Caco-2 (cell line): Measurements from ENCODE around the gene MRPL58. TPM values are rescaled to one million over a fixed set of nuclear protein-coding genes. Genes with fewer than 3 reads are reported as not detected.

Experiments
- BruUV-seq: library from RNA; stranded (reverse); fragments of 400-500 nt; replicated peaks from 2 replicates; lab custom pipeline; 2021; lab: Mats Ljungman, UMichigan
- CTCF ChIA-PET: fragments of 300-600 bp; sonication (Branson Sonifier 250); formaldehyde crosslinking; loops from one replicate; lab custom pipeline; 2022; ENCODE audit warnings: antibody characterized with exemption; lab: Charles Lee
- POLR2A ChIA-PET: fragments of 300-600 bp; sonication (Branson Sonifier 250); formaldehyde crosslinking; loops from one replicate; lab custom pipeline; 2022; ENCODE audit warnings: antibody characterized with exemption; lab: Charles Lee
- DNase-seq, 2 experiments: peaks; one replicate each; pipeline versions ENCODE4 v3.0.0 to v3.0.0-alpha.2; 2020 to 2022
- H3K27me3 ChIP-seq: replicated peaks from 2 replicates; pipeline ENCODE4 v1.6.0; 2011; ENCODE audit warnings: low read length; ENCODE audit not compliant: control insufficient read depth, insufficient read depth
- H3K36me3 ChIP-seq: 2 replicates; pipeline ENCODE4 v1.5.1; 2011; ENCODE audit warnings: low read length; ENCODE audit not compliant: control insufficient read depth, insufficient read depth
- H3K4me1 ChIP-seq: fragments of 250-450 bp; sonication (Bioruptor Pico); 2 replicates; pipeline ENCODE4 v1.5.1; 2020; ENCODE audit warnings: mild to moderate bottlenecking
- H3K4me3 ChIP-seq: 2 replicates; pipeline ENCODE4 v1.5.1; 2011; ENCODE audit warnings: low read depth, mild to moderate bottlenecking, control low read depth, low read length
- H3K9me3 ChIP-seq: fragments of 250-450 bp; sonication (Bioruptor Pico); 2 replicates; pipeline ENCODE4 v1.5.1; 2020; ENCODE audit warnings: mild to moderate bottlenecking, moderate library complexity
- H3K27ac Mint-ChIP-seq: one replicate; pipeline ENCODE4 v1.8.0; 2022; ENCODE audit warnings: mixed read lengths; ENCODE audit not compliant: unreplicated experiment
- H3K27me3 Mint-ChIP-seq: one replicate; pipeline ENCODE4 v1.8.0; 2022; ENCODE audit warnings: mixed read lengths; ENCODE audit not compliant: insufficient read depth, unreplicated experiment
- H3K36me3 Mint-ChIP-seq: one replicate; pipeline ENCODE4 v1.8.0; 2022; ENCODE audit warnings: mild to moderate bottlenecking, mixed read lengths; ENCODE audit not compliant: insufficient read depth, unreplicated experiment
- H3K4me1 Mint-ChIP-seq: one replicate; pipeline ENCODE4 v1.8.0; 2022; ENCODE audit warnings: low read depth, mixed read lengths; ENCODE audit not compliant: unreplicated experiment
- H3K4me3 Mint-ChIP-seq: one replicate; pipeline ENCODE4 v1.8.0; 2022; ENCODE audit warnings: mild to moderate bottlenecking, moderate library complexity, mixed read lengths; ENCODE audit not compliant: unreplicated experiment
- H3K9me3 Mint-ChIP-seq: one replicate; pipeline ENCODE4 v1.8.0; 2022; ENCODE audit warnings: mixed read lengths; ENCODE audit not compliant: unreplicated experiment
- intact Hi-C: fragments of 100-400 bp; cut with micrococcal nuclease; formaldehyde crosslinking; loops from one replicate; pipeline ENCODE4 v1.10.0; 2022; ENCODE audit not compliant: unreplicated experiment
- total RNA-seq: library from RNA; stranded (reverse); gene quantifications from 2 replicates; pipeline ENCODE4 v1.2.3, GENCODE V29; 2022
- TF ChIP-seq, protein P1 (sequence below), 2 experiments: fragments of 200-600 bp in 1 of 2; IDR thresholded peaks; 1 replicate in 1 of 2; 2 replicates in 1 of 2; pipeline versions ENCODE4 v1.5.1 to v1.8.0; 2011 to 2022; ENCODE audit warnings: antibody characterized with exemption in 1 of 2, control low read depth in 1 of 2, inconsistent platforms in 1 of 2, low read depth in 1 of 2, low read length in 1 of 2, mild to moderate bottlenecking in 1 of 2, moderate library complexity in 1 of 2; ENCODE audit not compliant: insufficient read depth in 1 of 2, severe bottlenecking in 1 of 2, unreplicated experiment in 1 of 2

MRPL58 gene
- total RNA-seq, 1 experiment from 2014 or later: 61.0 TPM

GRCh38 chr17:75061055-75061438 is 48.6 kb downstream of the MRPL58 start:
- no peak overlapping the region for H3K4me3 Mint-ChIP-seq
- H3K27me3 Mint-ChIP-seq: no peaks in the 10 kb centered on the region
- POLR2A ChIA-PET: no interaction called here
- Histone ChIP-seq H3K4me3 (no peak overlapping the region), H3K9me3 (no peaks in the 10 kb centered on the region), H3K4me1 (0 out of 2 replicates have a peak, but pooled peaks cover 9% of the 10 kb centered on the region), H3K36me3 (peaks cover 5% of the 10 kb centered on the region), H3K27me3 (no peaks in the 10 kb centered on the region)
- no peak for DNase-seq
- TF ChIP-seq, protein P1, sequence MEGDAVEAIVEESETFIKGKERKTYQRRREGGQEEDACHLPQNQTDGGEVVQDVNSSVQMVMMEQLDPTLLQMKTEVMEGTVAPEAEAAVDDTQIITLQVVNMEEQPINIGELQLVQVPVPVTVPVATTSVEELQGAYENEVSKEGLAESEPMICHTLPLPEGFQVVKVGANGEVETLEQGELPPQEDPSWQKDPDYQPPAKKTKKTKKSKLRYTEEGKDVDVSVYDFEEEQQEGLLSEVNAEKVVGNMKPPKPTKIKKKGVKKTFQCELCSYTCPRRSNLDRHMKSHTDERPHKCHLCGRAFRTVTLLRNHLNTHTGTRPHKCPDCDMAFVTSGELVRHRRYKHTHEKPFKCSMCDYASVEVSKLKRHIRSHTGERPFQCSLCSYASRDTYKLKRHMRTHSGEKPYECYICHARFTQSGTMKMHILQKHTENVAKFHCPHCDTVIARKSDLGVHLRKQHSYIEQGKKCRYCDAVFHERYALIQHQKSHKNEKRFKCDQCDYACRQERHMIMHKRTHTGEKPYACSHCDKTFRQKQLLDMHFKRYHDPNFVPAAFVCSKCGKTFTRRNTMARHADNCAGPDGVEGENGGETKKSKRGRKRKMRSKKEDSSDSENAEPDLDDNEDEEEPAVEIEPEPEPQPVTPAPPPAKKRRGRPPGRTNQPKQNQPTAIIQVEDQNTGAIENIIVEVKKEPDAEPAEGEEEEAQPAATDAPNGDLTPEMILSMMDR (IDR thresholded peaks at IDR 0.05; ENCODE audit: insufficient read depth in 1 of 2, low read depth in 1 of 2, low read length in 1 of 2, severe bottlenecking in 1 of 2, unreplicated experiment in 1 of 2): no peak
- H3K36me3 Mint-ChIP-seq: peaks cover 65% of the 10 kb centered on the region
- H3K4me1 Mint-ChIP-seq: peaks cover 9% of the 10 kb centered on the region
- no peaks in the 10 kb centered on the region for H3K9me3 Mint-ChIP-seq
- no TSS peak for BruUV-seq
- CTCF ChIA-PET: interaction anchor here (0.5 to 2.6 kb wide), 4 partner anchors 49 to 794 kb away, joined by 4 to 31 read pairs (median 12); partner anchors contain the start of genes ARMC7 and WBP2
- H3K27ac Mint-ChIP-seq: no peak overlapping the region
- intact Hi-C loops: no loop called here

GRCh38 chr17:75061618-75062017 is 49.1 kb downstream of the MRPL58 start:
- Histone ChIP-seq H3K36me3 (peaks cover 5% of the 10 kb centered on the region), H3K4me1 (0 out of 2 replicates have a peak, but pooled peaks cover 5% of the 10 kb centered on the region), H3K9me3 (no peaks in the 10 kb centered on the region), H3K27me3 (no peaks in the 10 kb centered on the region), H3K4me3 (no peak overlapping the region)
- CTCF ChIA-PET: interaction anchor here (0.5 to 2.6 kb wide), 3 partner anchors 52 to 794 kb away, joined by 4 to 31 read pairs (median 7); partner anchors contain the start of gene WBP2
- intact Hi-C loops: no loop called here
- POLR2A ChIA-PET: no interaction called here
- Mint-ChIP-seq H3K27ac (no peak overlapping the region), H3K4me3 (no peak overlapping the region), H3K27me3 (no peaks in the 10 kb centered on the region), H3K4me1 (peaks cover 9% of the 10 kb centered on the region), H3K36me3 (peaks cover 67% of the 10 kb centered on the region), H3K9me3 (no peaks in the 10 kb centered on the region)
- DNase-seq: no peak
- no TSS peak for BruUV-seq
- TF ChIP-seq, protein P1 (IDR thresholded peaks at IDR 0.05; ENCODE audit: insufficient read depth in 1 of 2, low read depth in 1 of 2, low read length in 1 of 2, severe bottlenecking in 1 of 2, unreplicated experiment in 1 of 2): no peak

DNA sequence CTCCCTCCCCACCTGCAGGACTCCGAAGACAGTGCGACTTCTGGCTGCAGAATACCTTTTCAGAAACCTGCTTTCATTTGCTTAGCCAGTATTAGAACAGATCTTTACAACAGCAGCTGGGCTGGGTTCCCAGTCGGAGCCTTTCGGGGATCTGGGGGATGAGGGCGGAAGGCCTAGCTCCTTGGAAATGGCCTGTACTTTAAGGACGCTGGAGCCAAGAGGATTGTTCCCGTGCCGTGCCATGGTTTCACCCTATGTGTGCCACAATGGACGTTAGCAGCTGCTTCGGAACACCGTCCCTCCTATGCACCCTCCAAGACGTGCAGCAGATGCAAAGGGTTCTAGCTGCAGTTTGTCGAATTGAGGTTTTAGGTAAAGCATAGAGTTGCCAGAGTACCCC is 50.7 kb downstream of the MRPL58 start:
- H3K36me3 Mint-ChIP-seq: peaks cover 56% of the 10 kb centered on the region
- H3K4me3 Mint-ChIP-seq: no peak overlapping the region
- no peak for DNase-seq
- intact Hi-C loops: no loop called here
- Histone ChIP-seq H3K4me1 (0 out of 2 replicates have a peak, but pooled peaks cover 5% of the 10 kb centered on the region), H3K4me3 (no peak overlapping the region), H3K36me3 (peaks cover 5% of the 10 kb centered on the region), H3K27me3 (no peaks in the 10 kb centered on the region), H3K9me3 (no peaks in the 10 kb centered on the region)
- ChIA-PET CTCF (interaction anchor here (1.3 kb wide), 1 partner anchor 9 kb away, joined by 3 read pairs; no protein-coding TSS in a partner anchor), POLR2A (no interaction called here)
- no peaks in the 10 kb centered on the region for H3K9me3 Mint-ChIP-seq
- H3K27me3 Mint-ChIP-seq: no peaks in the 10 kb centered on the region
- no TSS peak for BruUV-seq
- peaks cover 9% of the 10 kb centered on the region for H3K4me1 Mint-ChIP-seq
- TF ChIP-seq, protein P1 (IDR thresholded peaks at IDR 0.05; ENCODE audit: insufficient read depth in 1 of 2, low read depth in 1 of 2, low read length in 1 of 2, severe bottlenecking in 1 of 2, unreplicated experiment in 1 of 2): no peak
- H3K27ac Mint-ChIP-seq: no peak overlapping the region
